Neuron (in vitro differentiated cells): Measurements from ENCODE around the gene SLC35E3.

ENCODE experiments used
- H2AFZ ChIP-seq: one replicate; pipeline ENCODE4 v1.6.1; 2013; ENCODE audit warnings: low read depth, mild to moderate bottlenecking, inconsistent platforms, low read length, moderate library complexity
- H3K27me3 ChIP-seq: one replicate; pipeline ENCODE4 v1.6.1; 2013; ENCODE audit warnings: low read length; ENCODE audit not compliant: insufficient read depth
- H3K36me3 ChIP-seq: one replicate; pipeline ENCODE4 v1.6.1; 2013; ENCODE audit warnings: low read length; ENCODE audit not compliant: insufficient read depth
- H3K4me1 ChIP-seq: one replicate; pipeline ENCODE4 v1.6.1; 2013; ENCODE audit warnings: low read length; ENCODE audit not compliant: insufficient read depth
- H3K4me3 ChIP-seq: 2 replicates; pipeline ENCODE4 v1.5.1; 2013; ENCODE audit warnings: mild to moderate bottlenecking, low read length, moderate library complexity
- H3K9me3 ChIP-seq: one replicate; pipeline ENCODE4 v1.6.1; 2013; ENCODE audit warnings: low read length

The SLC35E3 gene

DNA sequence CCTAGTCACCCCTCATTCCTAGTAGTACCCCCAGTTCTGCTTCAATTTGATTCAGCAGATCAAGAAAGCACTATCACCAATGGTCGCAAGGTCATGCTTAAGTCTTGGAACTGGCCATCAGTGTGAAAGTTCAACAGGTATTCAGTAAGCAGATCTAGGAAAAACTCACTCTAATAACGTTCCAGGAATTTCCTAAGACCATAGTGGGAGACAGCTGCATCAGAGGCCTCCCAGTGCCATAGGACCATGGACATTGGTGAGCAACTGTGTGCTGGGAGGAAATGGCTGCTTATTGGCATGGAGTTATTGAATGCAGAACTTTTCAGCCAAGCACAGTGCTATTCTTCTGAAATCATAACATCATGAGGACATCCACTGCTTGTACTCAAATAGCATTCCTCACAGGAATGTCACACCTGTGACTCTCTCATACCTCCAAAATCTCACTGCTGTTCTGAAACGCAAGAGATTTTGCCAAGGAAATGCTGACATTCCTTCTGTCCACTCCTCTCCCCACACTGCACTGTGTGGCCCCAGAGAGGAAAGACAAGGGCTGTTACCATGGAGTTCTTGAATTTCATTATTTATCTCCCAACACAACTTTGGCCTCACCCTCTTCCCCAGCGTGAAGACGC lies 31.1 kb downstream of the SLC35E3 start:
- no peaks in the 10 kb centered on the region for H3K36me3 ChIP-seq
- no peaks in the 10 kb centered on the region for H3K9me3 ChIP-seq
- H3K27me3 ChIP-seq = no peaks in the 10 kb centered on the region
- no peak overlapping the region for H2AFZ ChIP-seq
- no peak overlapping the region for H3K4me3 ChIP-seq
- no peaks in the 10 kb centered on the region for H3K4me1 ChIP-seq

DNA sequence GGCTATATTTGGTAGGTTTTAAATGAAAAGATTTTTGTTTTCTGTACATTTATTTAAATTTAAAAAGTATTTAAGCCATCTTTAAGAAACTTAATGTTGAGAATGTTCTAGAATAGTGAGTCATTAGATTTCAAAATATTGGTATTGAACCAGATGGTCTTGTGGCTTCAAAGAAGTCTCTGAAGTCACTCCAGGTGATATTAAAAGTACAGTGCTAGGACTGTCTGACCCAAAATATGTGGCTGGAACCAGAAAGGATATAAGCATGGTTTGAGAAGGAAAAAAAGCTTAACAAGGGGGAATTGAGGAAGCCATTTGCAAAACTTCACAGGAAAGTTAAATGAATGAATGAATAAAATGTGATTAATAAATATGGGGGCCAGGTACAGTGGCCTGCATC lies 33.3 kb downstream of the SLC35E3 start:
- H2AFZ ChIP-seq = no peak overlapping the region
- H3K27me3 ChIP-seq = no peaks in the 10 kb centered on the region
- H3K4me1 ChIP-seq = no peaks in the 10 kb centered on the region
- H3K9me3 ChIP-seq = no peaks in the 10 kb centered on the region
- H3K36me3 ChIP-seq = no peaks in the 10 kb centered on the region
- no peak overlapping the region for H3K4me3 ChIP-seq

DNA sequence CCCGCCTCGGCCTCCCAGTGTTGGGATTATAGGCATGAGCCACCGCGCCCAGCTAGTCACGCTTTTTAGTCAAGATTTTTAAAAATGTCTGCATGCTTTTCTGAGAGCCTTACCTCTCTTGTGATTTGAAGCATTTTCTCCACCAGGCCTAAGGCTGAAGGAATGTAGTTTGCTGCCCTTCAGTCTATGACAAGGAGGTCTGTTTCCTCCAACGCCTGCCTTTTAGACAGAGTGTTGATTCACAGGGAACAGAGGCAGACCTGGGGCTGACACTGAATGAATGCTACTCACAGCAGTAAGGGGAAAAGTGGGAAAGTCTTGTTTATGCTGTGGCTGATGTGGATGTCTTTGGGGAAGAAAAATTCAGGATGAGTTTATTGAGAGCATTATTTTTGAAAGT lies 34.8 kb downstream of the SLC35E3 start:
- Histone ChIP-seq H3K4me3 (no peak overlapping the region), H3K27me3 (no peaks in the 10 kb centered on the region), H3K4me1 (no peaks in the 10 kb centered on the region), H3K36me3 (no peaks in the 10 kb centered on the region), H3K9me3 (no peaks in the 10 kb centered on the region), H2AFZ (no peak overlapping the region)

DNA sequence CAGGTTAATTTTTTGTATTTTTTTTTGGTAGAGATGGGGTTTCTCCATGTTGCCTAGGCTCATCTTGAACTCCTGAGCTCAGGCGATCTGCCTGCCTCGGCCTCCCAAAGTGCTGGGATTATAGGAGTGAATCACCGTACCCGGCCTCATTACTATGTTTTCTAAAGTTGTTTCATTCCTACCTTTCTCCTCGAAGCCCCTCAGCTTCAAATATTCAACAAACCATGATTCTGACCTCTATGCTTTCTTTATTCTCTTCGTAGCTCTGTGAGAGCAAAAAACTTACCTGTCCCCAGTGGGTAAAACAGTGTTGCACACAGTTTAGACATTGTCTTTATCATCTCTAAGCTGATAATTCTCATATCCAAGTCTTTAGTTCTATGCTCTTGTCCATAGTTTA lies 35.8 kb downstream of the SLC35E3 start:
- H2AFZ ChIP-seq = no peak overlapping the region
- H3K36me3 ChIP-seq = no peaks in the 10 kb centered on the region
- H3K27me3 ChIP-seq = no peaks in the 10 kb centered on the region
- H3K4me3 ChIP-seq = no peak overlapping the region
- no peaks in the 10 kb centered on the region for H3K9me3 ChIP-seq
- no peaks in the 10 kb centered on the region for H3K4me1 ChIP-seq

DNA sequence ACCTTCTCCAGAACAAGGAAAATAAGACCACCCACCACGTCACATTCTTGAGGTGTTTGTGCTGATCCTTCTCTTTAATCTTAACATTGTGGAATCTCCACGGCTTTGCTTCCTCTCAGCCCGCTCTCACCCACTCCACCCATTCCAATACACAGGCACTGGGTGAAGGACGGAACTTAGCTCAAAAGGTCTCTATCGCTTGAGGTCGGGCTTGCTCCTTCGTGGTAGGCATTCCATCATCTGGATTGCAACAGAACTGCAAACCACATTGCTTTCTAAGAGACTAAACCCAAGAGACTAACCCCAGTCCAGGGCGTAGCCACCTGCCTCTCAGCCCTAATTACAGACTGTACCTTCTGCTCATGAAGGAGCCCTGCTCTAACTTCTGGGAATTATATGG lies 38.0 kb downstream of the SLC35E3 start:
- no peak overlapping the region for H3K4me3 ChIP-seq
- no peaks in the 10 kb centered on the region for H3K36me3 ChIP-seq
- no peak overlapping the region for H2AFZ ChIP-seq
- no peaks in the 10 kb centered on the region for H3K27me3 ChIP-seq
- H3K9me3 ChIP-seq = no peaks in the 10 kb centered on the region
- H3K4me1 ChIP-seq = peaks cover 3% of the 10 kb centered on the region

DNA sequence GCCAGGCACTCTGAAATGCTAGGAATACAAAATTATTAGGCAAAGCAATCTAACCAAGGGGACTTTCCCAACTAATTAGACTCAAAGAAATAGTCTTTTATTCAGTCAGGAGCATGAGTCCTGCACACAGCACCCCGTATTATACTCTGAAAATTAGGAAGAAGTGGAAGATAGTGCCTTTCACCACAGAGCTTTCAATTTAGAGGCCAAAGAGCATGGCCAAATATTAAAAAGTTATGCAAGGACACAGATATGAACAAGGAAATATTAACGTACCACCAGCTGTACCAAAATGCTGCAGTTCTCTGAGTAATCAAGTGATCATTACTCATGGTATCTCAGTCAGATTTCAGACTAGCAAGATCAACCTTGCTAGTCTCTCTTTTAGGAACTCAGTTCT lies 39.4 kb downstream of the SLC35E3 start:
- Histone ChIP-seq H3K4me1 (peaks cover 3% of the 10 kb centered on the region), H2AFZ (no peak overlapping the region), H3K9me3 (no peaks in the 10 kb centered on the region), H3K27me3 (no peaks in the 10 kb centered on the region), H3K36me3 (no peaks in the 10 kb centered on the region), H3K4me3 (no peak overlapping the region)

DNA sequence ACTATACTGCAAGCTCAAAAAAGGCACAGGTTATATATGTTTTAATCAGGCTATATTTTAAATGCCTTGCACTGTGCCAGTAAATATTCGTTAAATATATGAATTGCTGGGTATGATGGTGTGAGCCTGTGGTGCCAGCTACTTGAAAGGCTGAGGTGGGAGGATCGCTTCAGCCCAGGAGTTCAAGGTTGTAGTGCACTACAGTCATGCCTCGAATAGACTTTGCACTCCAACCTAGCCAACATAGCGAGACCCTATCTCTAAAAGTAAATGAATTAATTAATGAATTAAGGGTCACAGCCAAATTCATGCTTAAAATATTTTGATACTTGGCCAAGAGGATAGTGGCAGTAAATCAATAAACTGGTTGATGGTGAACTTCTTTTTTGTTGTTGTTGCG lies 39.8 kb downstream of the SLC35E3 start:
- H3K9me3 ChIP-seq = no peaks in the 10 kb centered on the region
- peaks cover 3% of the 10 kb centered on the region for H3K4me1 ChIP-seq
- H3K36me3 ChIP-seq = no peaks in the 10 kb centered on the region
- no peak overlapping the region for H3K4me3 ChIP-seq
- H2AFZ ChIP-seq = no peak overlapping the region
- no peaks in the 10 kb centered on the region for H3K27me3 ChIP-seq

DNA sequence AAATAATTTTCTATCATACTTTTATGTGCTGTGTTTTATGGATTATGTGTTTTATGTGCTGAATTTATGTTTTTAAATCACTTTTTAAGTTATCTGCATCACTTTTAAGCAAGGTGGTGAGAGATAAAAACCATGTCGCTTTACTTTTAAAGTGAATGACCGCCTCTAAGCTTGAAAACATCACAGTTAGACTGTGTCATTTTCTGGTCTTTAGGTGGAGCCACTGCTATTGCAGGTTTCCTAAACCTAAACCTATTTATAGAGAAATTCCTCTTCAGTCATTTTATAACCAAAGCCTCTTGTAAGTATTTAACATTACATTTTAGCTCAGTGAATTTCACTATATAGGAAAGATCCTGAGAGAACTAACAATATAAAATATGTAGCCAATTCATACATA lies 41.0 kb downstream of the SLC35E3 start:
- peaks cover 3% of the 10 kb centered on the region for H3K4me1 ChIP-seq
- H3K27me3 ChIP-seq = no peaks in the 10 kb centered on the region
- no peaks in the 10 kb centered on the region for H3K9me3 ChIP-seq
- H3K4me3 ChIP-seq = no peak overlapping the region
- H3K36me3 ChIP-seq = no peaks in the 10 kb centered on the region
- no peak overlapping the region for H2AFZ ChIP-seq

DNA sequence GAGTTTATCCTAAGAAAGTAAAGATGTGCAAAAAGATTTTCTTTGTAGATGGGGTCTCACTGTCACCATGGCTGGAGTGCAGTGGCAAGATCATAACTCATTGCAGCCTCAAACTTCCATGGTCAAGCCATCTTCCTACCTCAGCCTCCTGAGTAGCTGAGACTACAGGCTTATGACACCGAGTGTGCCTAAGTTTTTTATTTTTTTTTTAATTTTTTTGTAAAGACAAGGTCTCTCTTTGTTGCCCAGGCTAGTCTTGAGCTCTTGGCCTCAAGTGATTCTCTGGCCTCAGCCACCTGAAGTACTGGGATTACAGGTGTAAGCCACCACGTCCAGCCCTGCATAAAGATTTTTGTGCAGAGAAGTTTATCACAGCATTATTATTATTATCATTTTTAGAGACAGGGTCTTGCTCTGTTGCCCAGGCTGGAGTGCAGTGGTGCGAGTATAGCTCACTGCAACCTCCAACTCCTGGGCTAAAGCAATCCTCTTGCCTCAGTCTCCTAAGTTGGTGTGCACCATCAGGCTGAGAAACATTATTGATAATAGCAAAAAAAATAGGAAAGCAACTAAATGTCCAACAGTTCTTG lies 42.7 kb downstream of the SLC35E3 start:
- no peaks in the 10 kb centered on the region for H3K9me3 ChIP-seq
- peaks cover 3% of the 10 kb centered on the region for H3K4me1 ChIP-seq
- no peaks in the 10 kb centered on the region for H3K36me3 ChIP-seq
- no peak overlapping the region for H2AFZ ChIP-seq
- no peaks in the 10 kb centered on the region for H3K27me3 ChIP-seq
- no peak overlapping the region for H3K4me3 ChIP-seq

DNA sequence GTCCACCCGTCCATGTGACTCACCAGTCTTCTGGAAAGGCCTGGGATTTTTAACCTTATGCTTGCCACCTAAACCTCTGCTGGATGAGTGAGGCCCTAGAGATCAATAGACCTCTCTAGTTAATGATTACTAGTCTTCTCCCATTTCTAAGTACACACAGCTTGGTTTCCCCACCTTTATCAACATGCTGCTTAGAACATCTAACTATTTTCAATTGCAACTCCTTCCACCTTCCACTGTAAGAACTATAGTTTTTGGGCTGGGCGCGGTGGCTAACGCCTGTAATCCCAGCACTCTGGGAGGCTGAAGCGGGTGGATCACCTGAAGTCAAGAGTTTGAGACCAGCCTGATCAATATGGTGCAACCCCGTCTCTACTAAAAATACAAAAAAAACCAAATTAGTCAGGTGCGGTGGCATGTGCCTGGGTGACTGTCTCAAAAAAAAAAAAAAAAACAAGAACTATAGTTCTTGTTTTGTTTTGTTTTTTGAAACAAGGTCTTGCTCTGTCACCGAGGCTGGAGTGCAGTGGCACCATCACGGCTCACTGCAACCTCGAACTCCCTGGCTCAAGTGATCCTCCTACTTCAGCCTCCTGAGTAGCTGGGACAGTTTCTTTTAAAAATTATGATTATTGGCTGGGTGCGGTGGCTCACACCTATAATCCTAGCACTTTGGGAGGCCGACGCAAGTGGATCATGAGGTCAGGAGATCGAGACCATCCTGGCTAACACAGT lies 43.3 kb downstream of the SLC35E3 start:
- no peaks in the 10 kb centered on the region for H3K27me3 ChIP-seq
- no peaks in the 10 kb centered on the region for H3K36me3 ChIP-seq
- no peak overlapping the region for H3K4me3 ChIP-seq
- H3K4me1 ChIP-seq = peaks cover 3% of the 10 kb centered on the region
- no peak overlapping the region for H2AFZ ChIP-seq
- H3K9me3 ChIP-seq = no peaks in the 10 kb centered on the region

DNA sequence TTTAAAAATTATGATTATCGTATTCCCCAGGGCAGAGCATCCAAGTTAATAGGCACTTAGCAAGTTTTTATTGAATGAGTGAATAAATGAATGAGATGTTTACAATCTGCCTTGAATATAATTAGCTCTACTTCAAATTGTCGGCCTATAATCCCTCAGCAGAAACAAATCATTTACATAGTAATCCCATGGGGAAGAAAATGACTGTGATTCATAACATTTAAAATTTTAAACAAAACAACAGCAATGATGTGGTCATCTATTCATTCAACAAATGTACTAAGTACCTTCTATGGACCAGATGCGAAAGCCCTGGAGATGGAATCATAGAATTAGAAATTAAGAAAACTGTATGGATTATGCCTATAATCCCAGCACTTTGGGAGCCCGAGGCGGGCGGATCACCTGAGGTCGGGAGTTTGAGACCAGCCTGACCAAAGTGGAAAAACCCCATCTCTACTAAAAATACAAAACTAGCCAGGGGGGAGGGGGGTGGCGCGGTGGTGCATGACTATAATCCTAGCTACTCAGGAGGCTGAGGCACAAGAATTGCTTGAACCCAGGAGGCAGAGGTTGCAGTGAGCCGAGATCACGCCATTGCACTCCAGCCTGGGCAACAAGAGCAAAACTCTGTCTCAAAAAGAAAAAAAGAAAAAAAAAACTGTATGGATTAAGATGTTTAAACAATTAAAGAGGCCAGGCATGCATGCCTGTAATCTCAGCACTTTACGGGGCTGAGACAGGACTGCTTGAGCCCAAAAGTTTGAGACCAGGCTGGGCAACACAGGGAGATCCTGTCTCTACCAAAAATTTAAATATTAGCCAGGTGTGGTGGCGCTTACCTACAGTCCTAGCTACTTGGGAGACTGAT lies 44.3 kb downstream of the SLC35E3 start:
- H3K27me3 ChIP-seq = no peaks in the 10 kb centered on the region
- H3K4me3 ChIP-seq = no peak overlapping the region
- H2AFZ ChIP-seq = no peak overlapping the region
- H3K9me3 ChIP-seq = no peaks in the 10 kb centered on the region
- H3K4me1 ChIP-seq = peaks cover 3% of the 10 kb centered on the region
- no peaks in the 10 kb centered on the region for H3K36me3 ChIP-seq

DNA sequence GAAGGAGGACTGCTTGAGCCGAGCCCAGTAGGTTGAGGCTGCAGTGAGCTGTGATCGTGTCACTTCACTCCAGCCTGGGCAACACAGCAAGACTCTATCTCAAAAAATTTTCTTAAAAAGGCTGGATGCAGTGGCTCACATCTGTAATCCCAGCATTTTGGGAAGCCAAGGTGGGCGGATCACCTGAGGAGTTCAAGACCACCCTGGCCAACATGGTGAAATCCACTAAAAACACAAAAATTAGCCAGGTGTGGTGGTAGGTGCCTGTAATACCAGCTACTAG lies 44.9 kb downstream of the SLC35E3 start:
- H3K9me3 ChIP-seq = no peaks in the 10 kb centered on the region
- H3K27me3 ChIP-seq = no peaks in the 10 kb centered on the region
- H3K36me3 ChIP-seq = no peaks in the 10 kb centered on the region
- H3K4me3 ChIP-seq = no peak overlapping the region
- peaks cover 3% of the 10 kb centered on the region for H3K4me1 ChIP-seq
- H2AFZ ChIP-seq = no peak overlapping the region

DNA sequence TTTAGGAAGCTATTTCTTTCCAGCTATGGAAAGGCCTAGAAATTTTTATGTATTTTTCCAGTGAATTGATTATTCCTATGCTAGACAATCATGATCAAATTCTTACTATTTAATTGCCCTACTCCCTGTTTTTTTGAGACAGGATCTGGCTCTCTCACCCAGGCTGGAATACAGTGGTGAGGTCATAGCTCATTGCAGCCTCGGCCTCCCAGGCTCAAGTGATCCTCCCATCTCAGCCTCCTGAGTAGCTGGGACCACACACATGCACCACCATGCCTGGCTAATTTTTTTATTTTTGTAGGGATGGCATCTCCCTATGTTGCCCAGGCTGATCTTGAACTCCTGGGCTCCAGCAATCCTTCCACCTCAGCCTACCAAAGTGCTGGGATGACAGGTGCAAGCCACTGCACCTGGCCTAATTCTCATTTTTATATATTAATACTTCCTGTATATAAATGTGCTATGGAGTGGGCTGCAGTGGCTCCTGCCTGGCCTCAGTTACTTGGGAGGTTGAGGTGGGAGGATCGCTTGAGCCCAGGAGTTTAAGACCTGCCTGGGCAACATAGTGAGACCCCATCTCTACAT lies 46.0 kb downstream of the SLC35E3 start:
- no peak overlapping the region for H3K4me3 ChIP-seq
- H3K27me3 ChIP-seq = no peaks in the 10 kb centered on the region
- no peaks in the 10 kb centered on the region for H3K36me3 ChIP-seq
- no peak overlapping the region for H2AFZ ChIP-seq
- peaks cover 3% of the 10 kb centered on the region for H3K4me1 ChIP-seq
- H3K9me3 ChIP-seq = no peaks in the 10 kb centered on the region
